GM12864 (cell line): ENCODE results near the gene GIMAP5.

Experiments used
- DNase-seq: peaks from one replicate; pipeline ENCODE4 v3.0.0-alpha.2; 2011; ENCODE audit warnings: low read depth
- H3K4me3 ChIP-seq: 2 replicates; pipeline ENCODE4 v1.5.1; 2011; ENCODE audit warnings: mild to moderate bottlenecking, low read depth, low read length, control low read depth
- CTCF ChIP-seq: IDR thresholded peaks from 2 replicates; pipeline ENCODE4 v1.5.1; 2011; ENCODE audit warnings: low read depth, mild to moderate bottlenecking, moderate library complexity, low read length, control low read depth, inconsistent platforms; ENCODE audit errors: missing control alignments

GIMAP5 gene

GRCh38 chr7:150734254-150734653 is 3.0 kb upstream of the GIMAP5 start:
- no peak for TF ChIP-seq CTCF
- no peak overlapping the region for H3K4me3 ChIP-seq
- DNase-seq: peak; percentile 36

- DNase-seq: no peak
- TF ChIP-seq CTCF: no peak
- no peak overlapping the region for H3K4me3 ChIP-seq
These were observed 1.4 kb upstream of the GIMAP5 start for GRCh38 chr7:150735596-150736358.

- H3K4me3 ChIP-seq: peak overlapping the region; percentile 77
- no peak for TF ChIP-seq CTCF
These were observed 354 bp upstream of the GIMAP5 start for GRCh38 chr7:150736864-150737263.

GRCh38 chr7:150738092-150738491 is 874 bp downstream of the GIMAP5 start:
- H3K4me3 ChIP-seq: peak overlapping the region; percentile 77
- DNase-seq: no peak
- no peak for TF ChIP-seq CTCF

More at GRCh38 chr7:150736864-150737263, 354 bp upstream of the GIMAP5 start:
- DNase-seq: no peak

GRCh38 chr7:150738591-150739001 is 1.4 kb downstream of the GIMAP5 start:
- no peak for TF ChIP-seq CTCF
- H3K4me3 ChIP-seq: peak overlapping the region; percentile 77
- DNase-seq: no peak

- TF ChIP-seq CTCF: no peak
- no peak for DNase-seq
- peak overlapping the region; percentile 77; the same call in 1 of the 2 replicates for H3K4me3 ChIP-seq
These were observed 1.8 kb downstream of the GIMAP5 start for GRCh38 chr7:150739033-150739432.

GRCh38 chr7:150740053-150740452 is 2.8 kb downstream of the GIMAP5 start:
- no peak for TF ChIP-seq CTCF
- H3K4me3 ChIP-seq: no peak overlapping the region
- no peak for DNase-seq
